Measurements from ENCODE around the gene EIF4ENIF1.

GRCh38 chr22:31530823-31531195 is 41.2 kb upstream of the EIF4ENIF1 start:
- TF ChIP-seq POLR2A (IDR thresholded peaks at IDR 0.05) = no peak
- TF ChIP-seq, protein P1, sequence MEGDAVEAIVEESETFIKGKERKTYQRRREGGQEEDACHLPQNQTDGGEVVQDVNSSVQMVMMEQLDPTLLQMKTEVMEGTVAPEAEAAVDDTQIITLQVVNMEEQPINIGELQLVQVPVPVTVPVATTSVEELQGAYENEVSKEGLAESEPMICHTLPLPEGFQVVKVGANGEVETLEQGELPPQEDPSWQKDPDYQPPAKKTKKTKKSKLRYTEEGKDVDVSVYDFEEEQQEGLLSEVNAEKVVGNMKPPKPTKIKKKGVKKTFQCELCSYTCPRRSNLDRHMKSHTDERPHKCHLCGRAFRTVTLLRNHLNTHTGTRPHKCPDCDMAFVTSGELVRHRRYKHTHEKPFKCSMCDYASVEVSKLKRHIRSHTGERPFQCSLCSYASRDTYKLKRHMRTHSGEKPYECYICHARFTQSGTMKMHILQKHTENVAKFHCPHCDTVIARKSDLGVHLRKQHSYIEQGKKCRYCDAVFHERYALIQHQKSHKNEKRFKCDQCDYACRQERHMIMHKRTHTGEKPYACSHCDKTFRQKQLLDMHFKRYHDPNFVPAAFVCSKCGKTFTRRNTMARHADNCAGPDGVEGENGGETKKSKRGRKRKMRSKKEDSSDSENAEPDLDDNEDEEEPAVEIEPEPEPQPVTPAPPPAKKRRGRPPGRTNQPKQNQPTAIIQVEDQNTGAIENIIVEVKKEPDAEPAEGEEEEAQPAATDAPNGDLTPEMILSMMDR (IDR thresholded peaks at IDR 0.05 in 8 of 11, conservative IDR thresholded peaks at IDR 0.05 in 3 of 11) = no peak

Measured in spleen (tissue), 7 donors.